GM19193 (cell line): Measurements from ENCODE around the gene PGLYRP3.

Source experiments
- POLR2A ChIP-seq: IDR thresholded peaks from 4 replicates; pipeline ENCODE4 v1.6.1; 2011; ENCODE audit not compliant: insufficient read depth, insufficient read length; ENCODE audit errors: extremely low read depth

PGLYRP3 gene, protein sequence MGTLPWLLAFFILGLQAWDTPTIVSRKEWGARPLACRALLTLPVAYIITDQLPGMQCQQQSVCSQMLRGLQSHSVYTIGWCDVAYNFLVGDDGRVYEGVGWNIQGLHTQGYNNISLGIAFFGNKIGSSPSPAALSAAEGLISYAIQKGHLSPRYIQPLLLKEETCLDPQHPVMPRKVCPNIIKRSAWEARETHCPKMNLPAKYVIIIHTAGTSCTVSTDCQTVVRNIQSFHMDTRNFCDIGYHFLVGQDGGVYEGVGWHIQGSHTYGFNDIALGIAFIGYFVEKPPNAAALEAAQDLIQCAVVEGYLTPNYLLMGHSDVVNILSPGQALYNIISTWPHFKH

DNA sequence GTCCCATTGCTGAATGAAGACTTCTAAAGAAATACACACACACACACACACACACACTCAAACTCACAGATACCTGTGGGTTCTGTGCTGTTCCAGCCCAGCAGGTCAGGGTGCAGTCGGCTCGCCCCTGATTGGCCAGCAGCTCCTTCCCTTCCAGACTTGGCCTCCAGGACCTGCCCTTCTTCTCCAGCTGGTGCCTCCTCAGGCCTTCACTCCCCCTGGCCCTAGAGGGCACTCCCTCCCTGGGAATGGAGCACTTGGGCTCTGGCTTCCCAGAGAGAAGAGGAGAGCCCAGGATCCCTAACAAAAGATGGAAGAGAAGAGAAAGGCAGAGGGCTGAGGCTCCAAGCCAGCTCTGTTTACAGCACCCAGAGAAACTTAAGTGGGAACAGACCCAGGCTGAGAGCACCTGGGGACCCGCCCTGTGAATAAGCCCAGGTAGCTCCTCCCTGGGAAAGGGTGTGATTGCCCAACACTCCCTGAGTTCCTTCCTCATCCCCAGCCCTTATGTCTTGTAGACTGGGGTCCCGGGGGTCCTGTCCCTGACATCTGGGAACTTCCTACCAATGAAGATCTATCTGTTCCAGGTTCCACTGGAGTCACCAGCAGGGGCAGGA lies at the start of gene PGLYRP3:
PGLYRP3 (minus strand) TSS at position 383 of the 617 bp plus-strand sequence. CDS start 2,287 bp downstream, outside the sequence.
- no peak for TF ChIP-seq POLR2A

DNA sequence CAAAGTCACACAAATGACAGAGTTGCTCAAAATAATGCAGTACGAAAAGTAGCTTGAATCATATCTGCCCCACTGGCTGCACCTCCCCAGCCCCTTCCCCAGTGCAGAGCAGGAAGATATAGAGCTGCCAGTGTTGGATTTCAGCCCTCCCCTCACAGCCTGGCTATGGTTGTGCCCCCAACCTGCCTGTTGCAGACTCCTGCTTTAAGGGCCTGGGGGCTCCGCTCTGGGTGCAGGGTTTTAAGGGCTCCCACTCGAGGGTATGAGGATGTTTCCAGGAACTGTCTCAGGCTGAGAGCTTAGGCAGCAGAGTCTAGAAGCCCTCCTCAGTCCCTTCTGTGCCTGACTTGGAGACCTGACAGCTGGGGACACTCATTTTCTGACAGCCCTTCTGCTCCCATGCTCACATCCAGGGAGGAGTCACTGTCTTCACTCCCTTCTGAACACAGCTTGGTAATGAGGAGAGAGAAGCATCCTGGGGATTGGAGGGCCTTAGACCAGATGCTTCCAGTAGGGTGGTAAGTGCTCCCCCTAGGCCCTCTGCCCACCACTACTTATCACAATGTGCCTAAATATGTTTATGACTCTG lies 49.5 kb upstream of the PGLYRP3 start:
- no peak for TF ChIP-seq POLR2A

DNA sequence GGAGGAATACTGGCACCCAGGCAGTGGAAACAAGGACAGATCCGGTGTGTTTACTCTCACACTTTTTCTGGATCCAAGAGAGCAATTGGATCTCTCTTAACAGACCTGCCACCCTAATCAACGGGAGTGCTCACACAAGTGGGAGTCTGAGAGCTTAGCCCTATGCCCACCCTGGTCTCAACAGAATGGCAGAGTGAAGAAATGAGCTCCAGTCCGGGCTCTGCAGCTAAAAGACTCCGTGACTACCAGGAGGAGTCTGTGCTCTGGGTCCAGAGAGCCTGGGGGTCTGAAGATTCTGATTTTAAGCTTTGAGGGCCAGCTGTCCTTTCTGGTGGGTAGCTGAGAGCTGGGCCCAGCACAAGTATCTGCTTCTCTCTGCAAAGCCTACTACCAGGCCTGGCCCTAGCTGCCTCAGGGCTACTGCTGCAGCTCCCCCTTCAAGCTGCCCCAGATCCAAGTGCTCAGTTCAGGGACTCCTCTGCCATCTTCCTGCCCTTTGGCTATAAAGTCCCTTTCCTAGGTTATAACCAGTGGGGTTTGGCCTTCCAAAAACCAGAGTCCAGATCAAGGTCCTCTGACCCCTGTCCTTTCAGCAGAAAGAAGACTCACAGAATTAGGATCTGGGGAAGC lies 48.8 kb upstream of the PGLYRP3 start:
- no peak for TF ChIP-seq POLR2A

DNA sequence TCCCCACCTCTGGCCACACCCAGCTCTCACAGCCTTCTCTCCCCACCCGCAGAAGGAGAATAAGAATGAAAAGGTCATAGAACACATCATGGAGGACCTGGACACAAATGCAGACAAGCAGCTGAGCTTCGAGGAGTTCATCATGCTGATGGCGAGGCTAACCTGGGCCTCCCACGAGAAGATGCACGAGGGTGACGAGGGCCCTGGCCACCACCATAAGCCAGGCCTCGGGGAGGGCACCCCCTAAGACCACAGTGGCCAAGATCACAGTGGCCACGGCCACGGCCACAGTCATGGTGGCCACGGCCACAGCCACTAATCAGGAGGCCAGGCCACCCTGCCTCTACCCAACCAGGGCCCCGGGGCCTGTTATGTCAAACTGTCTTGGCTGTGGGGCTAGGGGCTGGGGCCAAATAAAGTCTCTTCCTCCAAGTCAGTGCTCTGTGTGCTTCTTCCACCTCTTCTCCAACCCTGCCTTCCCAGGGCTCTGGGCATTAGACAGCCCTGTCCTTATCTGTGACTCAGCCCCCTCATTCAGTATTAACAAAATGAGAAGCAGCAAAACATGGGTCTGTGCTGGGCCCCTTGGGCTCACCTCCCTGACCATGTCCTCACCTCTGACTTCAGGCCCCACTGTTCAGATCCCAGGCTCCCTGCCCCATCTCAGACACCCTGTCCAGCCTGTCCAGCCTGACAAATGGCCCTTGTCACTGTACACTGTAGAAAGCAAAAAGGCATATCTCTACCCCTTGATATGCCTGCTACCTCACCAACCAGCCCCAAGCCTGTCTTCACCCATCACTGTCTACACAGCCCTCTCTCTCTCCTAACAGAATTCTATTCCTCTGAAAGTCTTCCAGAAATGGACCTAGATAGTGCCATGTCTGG lies 48.1 kb upstream of the PGLYRP3 start:
- no peak for TF ChIP-seq POLR2A

DNA sequence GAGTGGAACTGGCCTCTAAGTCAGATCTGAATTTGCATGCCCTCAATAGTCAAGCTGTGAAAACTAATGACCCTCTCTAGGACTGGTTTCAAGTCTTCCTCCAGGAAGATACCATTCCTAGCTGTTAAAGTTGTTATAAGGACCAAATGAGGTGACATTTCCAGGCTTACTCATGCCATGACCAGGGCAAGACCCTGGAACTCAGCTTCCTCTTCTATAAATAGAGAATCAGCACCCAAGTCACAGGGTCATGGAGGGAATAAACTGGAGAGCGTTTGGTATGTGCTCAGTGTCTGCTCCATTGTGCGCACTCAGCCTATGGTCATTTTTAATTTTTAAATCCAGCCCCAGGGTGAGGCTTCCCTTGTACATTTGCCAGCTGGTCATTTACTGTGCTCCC lies 47.4 kb upstream of the PGLYRP3 start:
- TF ChIP-seq POLR2A, result no peak

DNA sequence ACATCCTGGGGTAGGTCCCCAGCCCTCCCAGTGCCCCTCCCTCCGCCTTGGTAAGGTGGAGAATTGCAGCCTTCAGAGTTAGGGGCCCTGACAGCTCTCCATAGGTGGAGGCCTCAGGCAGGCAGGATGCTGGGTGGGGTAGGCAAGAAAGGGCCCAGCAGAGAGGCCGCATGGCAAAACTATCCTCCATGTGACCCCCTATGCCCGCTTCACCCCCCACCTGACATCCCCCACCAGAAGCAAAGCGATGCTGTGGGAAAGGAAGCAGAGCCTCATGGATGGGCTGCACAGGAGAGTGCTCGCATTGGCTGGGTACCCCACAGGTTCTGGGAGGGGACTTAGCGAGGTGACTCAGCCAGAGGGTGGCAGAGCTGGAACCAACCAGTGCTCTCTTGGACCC lies 46.5 kb upstream of the PGLYRP3 start:
- TF ChIP-seq POLR2A, result no peak

DNA sequence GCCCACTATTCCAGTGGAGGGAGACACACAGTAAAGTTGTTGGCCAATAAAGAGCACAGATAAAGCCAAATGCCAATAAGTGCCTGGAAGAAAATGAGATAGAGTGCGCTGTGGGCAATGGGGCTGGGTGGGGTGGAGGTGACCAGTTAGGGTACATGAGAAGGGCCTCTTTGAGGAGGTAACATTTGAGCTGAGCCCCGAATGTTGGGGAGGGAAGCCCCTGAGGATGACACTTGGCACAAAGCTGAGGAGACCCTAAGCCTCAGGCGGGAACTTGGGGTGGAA lies 45.9 kb upstream of the PGLYRP3 start:
- TF ChIP-seq POLR2A, result no peak

DNA sequence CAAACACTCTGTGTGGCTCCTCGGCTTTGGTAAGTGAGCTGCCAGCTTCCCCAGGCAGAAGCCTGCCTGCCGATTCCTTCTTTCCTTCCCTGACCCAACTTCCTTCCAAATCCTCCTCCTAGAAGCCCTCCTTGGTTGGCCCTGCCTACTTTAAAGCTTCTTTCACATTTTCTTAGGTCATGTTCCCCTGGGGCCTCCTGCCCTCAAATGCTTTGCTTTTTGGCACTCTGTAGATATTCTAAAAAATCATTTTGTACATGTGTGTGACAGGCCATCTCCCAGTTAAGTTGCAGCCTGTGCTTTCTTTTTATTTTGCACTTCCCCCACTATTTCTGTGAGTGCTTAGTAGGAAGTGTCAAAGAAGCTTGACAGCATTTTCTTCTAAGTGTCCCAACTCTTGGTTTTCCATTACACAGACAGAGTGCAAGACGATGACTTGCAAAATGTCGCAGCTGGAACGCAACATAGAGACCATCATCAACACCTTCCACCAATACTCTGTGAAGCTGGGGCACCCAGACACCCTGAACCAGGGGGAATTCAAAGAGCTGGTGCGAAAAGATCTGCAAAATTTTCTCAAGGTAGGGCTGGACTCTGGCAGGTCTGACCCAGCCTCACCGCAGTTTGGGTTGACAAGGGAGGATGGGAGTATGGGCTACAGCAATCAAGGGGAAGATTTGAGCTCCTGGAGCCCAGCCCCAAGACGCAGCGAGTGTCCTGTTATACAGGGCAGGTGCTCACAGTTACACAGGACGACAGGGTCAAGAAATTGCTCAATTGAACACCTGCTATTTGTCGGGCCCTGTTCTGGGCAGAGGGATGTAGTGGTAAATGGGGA lies 45.3 kb upstream of the PGLYRP3 start, which contains the start of gene S100A9:
S100A9 (plus strand) TSS at position 2 of the 838 bp plus-strand sequence; CDS start at position 432, 430 bp downstream.
- no peak for TF ChIP-seq POLR2A

DNA sequence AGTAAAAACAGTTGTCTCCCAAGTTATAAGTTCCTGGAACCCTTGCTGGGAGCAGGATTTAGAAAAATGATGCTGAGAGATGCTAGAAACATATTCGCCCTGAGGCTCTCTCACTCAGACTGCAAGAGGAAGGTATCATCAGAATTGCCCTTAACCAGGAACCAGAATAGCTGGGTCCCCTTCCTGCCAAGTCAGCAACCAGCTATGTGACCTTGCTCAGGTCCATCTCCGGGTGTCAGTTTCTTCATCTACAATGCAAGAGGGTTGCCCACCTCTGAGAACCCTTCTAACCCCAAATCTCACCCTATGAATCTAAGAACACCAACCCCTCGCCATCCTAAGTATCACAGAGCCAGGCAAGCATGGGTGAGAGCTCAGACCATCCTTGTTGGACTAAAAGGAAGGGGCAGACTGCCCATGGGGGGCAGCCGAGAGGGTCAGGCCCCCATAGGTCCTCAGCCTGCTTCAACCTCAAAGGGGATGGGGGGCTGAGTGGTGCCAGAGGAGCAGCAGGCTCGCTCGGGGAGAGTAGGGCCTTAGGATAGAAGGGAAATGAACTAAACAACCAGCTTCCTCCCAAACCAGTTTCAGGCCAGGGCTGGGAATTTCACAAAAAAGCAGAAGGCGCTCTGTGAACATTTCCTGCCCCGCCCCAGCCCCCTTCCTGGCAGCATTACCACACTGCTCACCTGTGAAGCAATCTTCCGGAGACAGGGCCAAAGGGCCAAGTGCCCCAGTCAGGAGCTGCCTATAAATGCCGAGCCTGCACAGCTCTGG lies 44.5 kb upstream of the PGLYRP3 start:
- TF ChIP-seq POLR2A, result no peak

DNA sequence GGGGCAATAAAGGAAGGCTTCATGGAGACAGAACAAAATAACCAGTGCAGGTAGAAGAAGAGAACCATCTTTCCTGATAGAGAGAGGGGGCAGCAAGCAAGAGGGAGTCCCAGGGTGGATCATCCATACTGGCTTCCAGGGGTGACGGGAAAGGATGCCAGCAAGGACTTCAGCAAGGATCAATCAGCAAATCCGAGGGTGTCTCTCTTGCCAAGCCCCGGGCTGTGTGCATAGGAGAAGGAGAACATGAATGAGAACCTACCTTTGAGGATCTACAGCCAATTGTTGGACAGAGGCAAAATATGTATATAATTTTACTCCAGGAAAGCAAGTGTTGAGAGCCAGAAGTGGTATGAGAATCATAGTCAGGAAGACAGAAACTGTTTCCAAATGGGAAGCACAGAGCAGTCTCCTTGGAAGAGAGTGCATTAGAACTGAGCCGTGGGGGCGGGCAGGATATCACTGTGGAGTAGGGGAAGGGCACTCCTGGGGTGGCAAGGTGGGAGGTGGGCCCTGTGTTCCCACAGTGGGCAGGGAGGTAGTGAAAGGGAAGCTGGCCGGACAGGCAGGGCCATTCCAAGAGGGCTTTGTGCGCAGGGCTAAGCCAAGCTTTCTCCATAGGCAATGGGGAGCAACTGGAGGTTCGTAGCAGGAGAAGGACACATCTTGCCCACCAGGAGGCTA lies 43.8 kb upstream of the PGLYRP3 start:
- TF ChIP-seq POLR2A, result no peak

DNA sequence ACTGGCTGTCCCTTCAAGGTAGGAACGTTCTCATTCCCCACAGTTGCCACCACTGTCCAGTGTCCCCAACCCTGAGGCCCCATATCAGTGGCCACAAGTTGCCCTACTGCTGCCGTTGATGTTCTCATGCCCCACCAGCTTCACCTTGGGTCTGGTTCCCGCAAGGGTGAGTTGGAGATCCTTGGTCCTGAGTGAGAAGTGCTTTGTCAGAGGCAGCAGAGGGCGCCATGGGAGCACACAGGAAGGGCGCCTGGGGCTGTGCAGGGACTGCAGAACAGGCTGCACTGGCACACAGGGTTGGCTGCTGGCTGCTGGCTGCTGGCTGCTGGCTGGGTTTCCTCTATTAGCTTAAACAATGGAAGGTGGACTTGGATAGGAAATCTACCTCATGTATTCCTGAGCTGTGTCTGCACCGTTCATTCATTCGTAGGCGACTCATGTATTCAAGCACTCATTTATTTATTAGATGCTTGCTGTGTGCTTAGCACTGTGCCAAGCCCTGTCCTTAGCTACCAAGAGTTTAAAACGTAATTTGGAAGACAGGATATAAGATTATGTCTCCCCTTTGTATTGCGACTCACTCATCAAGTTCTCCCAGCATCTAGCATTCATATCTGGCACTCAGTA lies 42.8 kb upstream of the PGLYRP3 start:
- TF ChIP-seq POLR2A, result no peak

DNA sequence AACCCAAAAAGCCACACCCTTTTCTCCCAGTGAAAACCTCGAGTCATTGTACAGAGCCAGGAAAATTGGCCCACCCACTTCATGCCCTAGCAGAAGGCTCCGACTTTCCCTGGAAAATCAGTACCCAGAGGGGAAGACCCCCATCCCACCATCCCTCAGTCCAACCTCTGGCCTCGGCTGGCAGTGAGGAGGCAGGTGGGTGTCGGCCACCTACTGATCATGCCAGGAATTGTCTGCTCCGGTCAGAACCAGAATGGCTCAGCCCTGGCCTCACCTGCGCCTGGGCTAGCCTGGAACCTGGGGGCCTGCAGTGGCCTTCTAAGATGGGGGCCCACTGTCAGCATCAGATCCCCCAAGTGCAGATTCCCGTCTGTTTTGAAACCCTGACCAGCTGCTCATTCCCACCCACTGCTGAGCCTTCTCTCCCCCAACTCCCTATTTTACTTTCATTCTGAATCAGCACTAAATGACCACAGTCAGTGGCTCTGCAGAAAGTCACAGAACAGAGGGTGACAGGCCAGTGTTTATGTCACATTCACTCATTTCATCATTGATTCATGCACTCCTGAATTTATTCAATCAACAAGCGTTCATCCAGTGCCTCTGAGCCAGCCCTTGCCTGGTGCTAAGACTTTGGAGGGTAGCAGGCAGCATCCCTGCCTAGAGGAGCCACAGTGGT lies 41.9 kb upstream of the PGLYRP3 start:
- TF ChIP-seq POLR2A, result no peak
